IPS-NIHi11 (cell line): ENCODE results near the gene HOXA9.

Experiments used
- DNase-seq: peaks from one replicate; pipeline ENCODE4 v3.0.0; 2012; ENCODE audit warnings: mixed read lengths, low spot score

The HOXA9 gene

GRCh38 chr7:27142580-27143022, 22.7 kb downstream of the HOXA9 start:
- DNase-seq, result peak; percentile 15

GRCh38 chr7:27141923-27142579, 23.3 kb downstream of the HOXA9 start:
- DNase-seq, result peak; percentile 40

- no peak for DNase-seq
Measured at GRCh38 chr7:27141137-27141922, 24.0 kb downstream of the HOXA9 start.

GRCh38 chr7:27140126-27140857, 25.0 kb downstream of the HOXA9 start:
- no peak for DNase-seq

- peak; percentile 39 for DNase-seq
Measured at GRCh38 chr7:27139334-27140125, 25.8 kb downstream of the HOXA9 start.

GRCh38 chr7:27138985-27139333, 26.4 kb downstream of the HOXA9 start:
- DNase-seq, result no peak

- DNase-seq, result no peak
Measured at GRCh38 chr7:27138472-27138871, 26.9 kb downstream of the HOXA9 start.

GRCh38 chr7:27137640-27138315, 27.6 kb downstream of the HOXA9 start:
- DNase-seq, result no peak

- no peak for DNase-seq
Measured at GRCh38 chr7:27134392-27134791, 30.9 kb downstream of the HOXA9 start.

- DNase-seq, result no peak
Measured at GRCh38 chr7:27133409-27134231, 31.7 kb downstream of the HOXA9 start.

- DNase-seq, result no peak
Measured at GRCh38 chr7:27132978-27133377, 32.4 kb downstream of the HOXA9 start.

GRCh38 chr7:27132214-27132613, 33.1 kb downstream of the HOXA9 start:
- DNase-seq, result no peak

GRCh38 chr7:27131390-27131819, 33.9 kb downstream of the HOXA9 start:
- DNase-seq, result no peak

- DNase-seq, result peak; percentile 84
Measured at GRCh38 chr7:27130540-27131389, 34.6 kb downstream of the HOXA9 start, which contains the start of gene HOXA4. Gene HOXA4 (minus strand): TSS chr7:27130757. CDS start chr7:27130733, 24 bp downstream.

- DNase-seq, result no peak
Measured at GRCh38 chr7:27129729-27130539, 35.4 kb downstream of the HOXA9 start.

- no peak for DNase-seq
Measured at GRCh38 chr7:27128776-27129728, 36.3 kb downstream of the HOXA9 start.

GRCh38 chr7:27128034-27128433, 37.3 kb downstream of the HOXA9 start:
- DNase-seq, result no peak
